ENCODE results near the gene RBM17. TPM values are rescaled to one million over a fixed set of nuclear protein-coding genes. Genes with fewer than 3 reads are reported as not detected.

Gene RBM17
- total RNA-seq, 1 experiment from 2014 or later, result 128 TPM

DNA sequence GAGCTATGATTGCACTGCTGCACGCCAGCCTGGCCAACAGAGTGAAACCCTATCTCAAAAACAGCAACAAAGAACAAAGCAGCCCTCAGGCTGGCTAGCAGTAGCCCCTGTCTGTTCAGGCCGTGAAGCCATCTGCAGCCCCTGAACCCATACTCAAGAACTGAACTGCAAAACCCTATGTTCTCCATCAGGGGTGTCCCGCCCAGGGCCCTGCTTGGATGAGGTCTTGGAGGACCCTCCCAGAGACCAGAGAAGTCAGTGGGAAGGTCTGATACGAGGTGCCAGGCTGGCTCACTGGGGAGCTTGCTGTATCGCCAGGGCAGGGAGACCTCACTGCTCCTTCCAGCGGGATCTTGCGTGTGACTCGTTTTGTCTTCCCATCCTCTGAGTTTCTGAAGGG, 39.3 kb downstream of the RBM17 start:
- TF ChIP-seq, protein P1, sequence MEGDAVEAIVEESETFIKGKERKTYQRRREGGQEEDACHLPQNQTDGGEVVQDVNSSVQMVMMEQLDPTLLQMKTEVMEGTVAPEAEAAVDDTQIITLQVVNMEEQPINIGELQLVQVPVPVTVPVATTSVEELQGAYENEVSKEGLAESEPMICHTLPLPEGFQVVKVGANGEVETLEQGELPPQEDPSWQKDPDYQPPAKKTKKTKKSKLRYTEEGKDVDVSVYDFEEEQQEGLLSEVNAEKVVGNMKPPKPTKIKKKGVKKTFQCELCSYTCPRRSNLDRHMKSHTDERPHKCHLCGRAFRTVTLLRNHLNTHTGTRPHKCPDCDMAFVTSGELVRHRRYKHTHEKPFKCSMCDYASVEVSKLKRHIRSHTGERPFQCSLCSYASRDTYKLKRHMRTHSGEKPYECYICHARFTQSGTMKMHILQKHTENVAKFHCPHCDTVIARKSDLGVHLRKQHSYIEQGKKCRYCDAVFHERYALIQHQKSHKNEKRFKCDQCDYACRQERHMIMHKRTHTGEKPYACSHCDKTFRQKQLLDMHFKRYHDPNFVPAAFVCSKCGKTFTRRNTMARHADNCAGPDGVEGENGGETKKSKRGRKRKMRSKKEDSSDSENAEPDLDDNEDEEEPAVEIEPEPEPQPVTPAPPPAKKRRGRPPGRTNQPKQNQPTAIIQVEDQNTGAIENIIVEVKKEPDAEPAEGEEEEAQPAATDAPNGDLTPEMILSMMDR (IDR thresholded peaks at IDR 0.05; ENCODE audit: unreplicated experiment), result no peak
- Mint-ChIP-seq H3K9me3 (ENCODE audit: unreplicated experiment) (no peaks in the 10 kb centered on the region), H3K27ac (ENCODE audit: low read depth, unreplicated experiment) (no peak overlapping the region), H3K4me1 (ENCODE audit: insufficient read depth, unreplicated experiment) (peaks cover 6% of the 10 kb centered on the region), H3K4me3 (ENCODE audit: unreplicated experiment) (no peak overlapping the region), H3K36me3 (ENCODE audit: insufficient read depth, unreplicated experiment) (no peaks in the 10 kb centered on the region), H3K27me3 (ENCODE audit: insufficient read depth, unreplicated experiment) (peaks cover 17% of the 10 kb centered on the region)
- ChIA-PET CTCF (interaction anchor here (0.6 kb wide), 1 partner anchor 594 kb away, joined by 3 read pairs; no protein-coding TSS in a partner anchor), POLR2A (no interaction called here)
- intact Hi-C loops (cut with micrococcal nuclease), result no loop called here
- DNase-seq (ENCODE audit: unreplicated experiment), result no peak
- no TSS peak for BruUV-seq (replicated peaks)

DNA sequence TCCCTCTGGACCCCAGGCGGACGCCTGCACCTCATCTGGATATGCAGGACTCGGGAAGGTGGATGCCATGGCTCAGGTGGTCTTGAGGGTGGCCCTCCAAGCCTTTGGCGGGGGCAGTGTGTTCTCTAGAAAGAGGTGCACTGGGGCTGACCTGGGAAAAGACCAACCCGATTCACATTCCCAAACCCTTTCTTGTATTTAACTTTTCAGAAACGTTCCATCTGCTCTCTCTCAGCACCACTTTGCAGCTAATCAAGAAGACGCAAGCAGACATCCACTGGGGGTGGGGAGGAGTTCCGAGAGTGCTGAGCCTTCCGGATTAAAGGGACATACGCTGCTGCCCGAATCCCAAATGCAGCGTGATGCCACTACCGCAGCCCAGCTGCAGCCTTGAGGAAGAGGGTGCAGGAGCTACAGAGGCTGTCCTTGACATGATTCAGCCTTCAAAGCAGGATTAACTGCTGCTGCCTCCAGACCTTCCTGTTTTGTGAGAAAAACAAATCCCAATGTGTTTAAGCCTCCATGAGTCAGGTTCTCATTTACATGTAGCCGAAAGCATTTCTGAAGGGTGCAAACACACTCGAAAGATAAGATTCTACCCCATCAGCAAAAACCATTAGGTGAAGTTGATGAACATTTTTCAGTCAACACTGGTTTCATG, 39.9 kb downstream of the RBM17 start:
- CTCF ChIA-PET, result interaction anchor here (0.6 to 0.9 kb wide), 2 partner anchors 23 to 594 kb away, joined by 3 read pairs; no protein-coding TSS in a partner anchor
- Mint-ChIP-seq H3K27ac (ENCODE audit: low read depth, unreplicated experiment) (no peak overlapping the region), H3K36me3 (ENCODE audit: insufficient read depth, unreplicated experiment) (no peaks in the 10 kb centered on the region), H3K4me1 (ENCODE audit: insufficient read depth, unreplicated experiment) (peaks cover 6% of the 10 kb centered on the region), H3K9me3 (ENCODE audit: unreplicated experiment) (no peaks in the 10 kb centered on the region), H3K27me3 (ENCODE audit: insufficient read depth, unreplicated experiment) (peaks cover 17% of the 10 kb centered on the region), H3K4me3 (ENCODE audit: unreplicated experiment) (no peak overlapping the region)
- no TSS peak for BruUV-seq (replicated peaks)
- POLR2A ChIA-PET, result interaction anchor here (0.7 kb wide), 1 partner anchor 39 kb away, joined by 3 read pairs; no protein-coding TSS in a partner anchor
- intact Hi-C loops (cut with micrococcal nuclease), result no loop called here
- TF ChIP-seq, protein P1 (IDR thresholded peaks at IDR 0.05; ENCODE audit: unreplicated experiment), result no peak
- no peak for DNase-seq (ENCODE audit: unreplicated experiment)

DNA sequence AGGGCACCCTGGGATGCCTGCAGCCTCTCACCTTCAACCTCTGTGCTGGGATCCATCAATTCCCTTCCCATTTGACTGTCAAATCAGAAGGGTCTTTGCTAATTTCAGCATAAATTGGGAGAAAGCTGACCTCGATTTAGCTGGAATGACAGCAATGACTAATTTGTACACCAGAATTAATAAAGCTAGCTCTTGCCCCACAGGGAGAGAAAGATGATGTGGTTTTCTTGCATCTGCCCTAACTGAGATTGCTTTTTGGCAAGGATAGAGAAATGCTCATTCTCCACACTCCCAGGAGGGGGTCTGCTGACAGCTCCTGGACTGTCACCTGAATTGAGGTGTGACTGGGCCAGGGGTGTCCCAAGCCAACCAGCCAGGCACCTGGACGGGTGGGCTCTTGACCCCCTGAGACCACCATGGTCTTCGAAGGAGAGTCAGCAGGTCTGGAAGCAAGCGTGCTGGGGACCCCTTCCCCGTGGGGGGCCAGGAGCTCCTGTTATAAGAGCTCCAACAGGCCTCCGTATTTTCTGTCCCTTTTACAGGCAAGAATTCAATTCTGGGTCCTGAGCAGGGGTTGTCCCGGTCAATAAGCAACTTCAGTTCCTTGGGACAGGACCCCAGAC, 42.1 kb downstream of the RBM17 start:
- TF ChIP-seq, protein P1 (IDR thresholded peaks at IDR 0.05; ENCODE audit: unreplicated experiment), result no peak
- ChIA-PET POLR2A (no interaction called here), CTCF (interaction anchor here (0.8 kb wide), 1 partner anchor 71 kb away, joined by 4 read pairs; the partner anchor contains the start of gene PFKFB3)
- H3K4me1 Mint-ChIP-seq (ENCODE audit: insufficient read depth, unreplicated experiment), result no peaks in the 10 kb centered on the region
- no peaks in the 10 kb centered on the region for H3K36me3 Mint-ChIP-seq (ENCODE audit: insufficient read depth, unreplicated experiment)
- BruUV-seq (replicated peaks), result no TSS peak
- H3K27ac Mint-ChIP-seq (ENCODE audit: low read depth, unreplicated experiment), result no peak overlapping the region
- H3K4me3 Mint-ChIP-seq (ENCODE audit: unreplicated experiment), result no peak overlapping the region
- peaks cover 17% of the 10 kb centered on the region for H3K27me3 Mint-ChIP-seq (ENCODE audit: insufficient read depth, unreplicated experiment)
- intact Hi-C loops (cut with micrococcal nuclease), result no loop called here
- H3K9me3 Mint-ChIP-seq (ENCODE audit: unreplicated experiment), result no peaks in the 10 kb centered on the region
- DNase-seq (ENCODE audit: unreplicated experiment), result no peak

DNA sequence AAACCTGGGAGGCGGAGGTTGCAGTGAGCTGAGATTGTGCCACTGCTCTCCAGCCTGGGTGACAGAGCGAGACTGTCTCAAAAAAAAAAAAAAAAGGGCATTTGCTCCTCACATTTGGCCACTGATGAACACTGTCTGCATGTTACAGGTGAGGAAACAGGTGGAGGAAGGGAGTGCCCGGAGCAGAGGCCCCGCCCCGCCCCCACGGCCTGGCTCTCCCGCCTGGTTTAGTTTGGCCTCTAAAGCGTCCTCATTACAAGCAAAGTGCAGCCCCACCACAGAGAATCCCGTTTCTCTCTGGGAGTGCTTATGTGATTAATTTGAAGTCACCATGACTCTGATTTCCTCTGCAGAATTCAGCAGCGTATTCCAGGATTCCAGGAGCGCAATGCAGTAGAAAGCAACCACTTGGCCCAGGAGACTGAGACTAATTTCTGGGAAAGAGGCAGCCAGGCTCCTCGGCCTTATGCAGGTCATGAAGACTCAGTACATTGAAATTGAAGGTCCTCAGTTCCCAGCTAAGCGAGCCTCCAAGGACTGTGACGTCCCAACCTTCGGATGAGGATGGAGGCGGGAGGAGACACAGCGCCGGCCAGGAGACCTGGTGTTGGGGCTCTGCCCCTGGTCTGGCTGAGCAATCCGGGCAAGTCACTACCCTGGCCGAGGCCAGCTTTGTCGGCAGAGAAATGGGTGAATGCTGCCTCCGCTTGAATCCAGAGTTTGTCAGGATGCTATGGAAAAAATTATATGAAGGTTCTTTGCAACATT, 44.7 kb downstream of the RBM17 start:
- peaks cover 8% of the 10 kb centered on the region for H3K4me1 Mint-ChIP-seq (ENCODE audit: insufficient read depth, unreplicated experiment)
- BruUV-seq (replicated peaks), result no TSS peak
- intact Hi-C loops (cut with micrococcal nuclease), result no loop called here
- no peaks in the 10 kb centered on the region for H3K36me3 Mint-ChIP-seq (ENCODE audit: insufficient read depth, unreplicated experiment)
- H3K27ac Mint-ChIP-seq (ENCODE audit: low read depth, unreplicated experiment), result no peak overlapping the region
- H3K9me3 Mint-ChIP-seq (ENCODE audit: unreplicated experiment), result no peaks in the 10 kb centered on the region
- POLR2A ChIA-PET, result no interaction called here
- TF ChIP-seq, protein P1 (IDR thresholded peaks at IDR 0.05; ENCODE audit: unreplicated experiment), result no peak
- H3K27me3 Mint-ChIP-seq (ENCODE audit: insufficient read depth, unreplicated experiment), result peaks cover 21% of the 10 kb centered on the region
- DNase-seq (ENCODE audit: unreplicated experiment), result no peak
- CTCF ChIA-PET, result interaction anchor here (1.3 kb wide), 1 partner anchor 24 kb away, joined by 4 read pairs; no protein-coding TSS in a partner anchor
- H3K4me3 Mint-ChIP-seq (ENCODE audit: unreplicated experiment), result no peak overlapping the region
